OCI-LY7 (cell line): ENCODE data around the gene B3GALNT2. TPM values are rescaled to one million over a fixed set of nuclear protein-coding genes. Genes with fewer than 3 reads are reported as not detected.

ENCODE experiments used
- BruUV-seq: library from RNA; stranded (reverse); fragments of 400-500 nt; replicated peaks from 2 replicates; lab custom pipeline; 2021; lab: Mats Ljungman, UMichigan
- CTCF ChIA-PET: fragments of 300-600 bp; sonication (Branson Sonifier 250); formaldehyde crosslinking; loops from one replicate; lab custom pipeline; 2022; ENCODE audit warnings: antibody characterized with exemption; ENCODE audit not compliant: unreplicated experiment; lab: Charles Lee
- POLR2A ChIA-PET: fragments of 300-600 bp; sonication (Branson Sonifier 250); formaldehyde crosslinking; loops from one replicate; lab custom pipeline; 2022; ENCODE audit warnings: antibody characterized with exemption; lab: Charles Lee
- DNase-seq: peaks from one replicate; pipeline ENCODE4 v3.0.0-alpha.2; 2015; ENCODE audit warnings: low spot score
- H2AFZ ChIP-seq: fragments of 200-600 bp; sonication (generic), shearing (Covaris generic); 2 replicates; pipeline ENCODE4 v1.6.1; 2014; ENCODE audit warnings: mild to moderate bottlenecking, antibody characterized with exemption, low read length, moderate library complexity
- H3K27ac ChIP-seq: fragments of 200-600 bp; sonication (generic); 2 replicates; pipeline ENCODE4 v1.5.1; 2014; ENCODE audit warnings: mixed run types, low read depth, mild to moderate bottlenecking, moderate library complexity, low read length, inconsistent platforms; ENCODE audit not compliant: poor library complexity, severe bottlenecking
- H3K36me3 ChIP-seq: fragments of 200-600 bp; sonication (generic); 2 replicates; pipeline ENCODE4 v1.6.1; 2014; ENCODE audit warnings: mild to moderate bottlenecking, antibody characterized with exemption, low read length, moderate library complexity, mixed read lengths; ENCODE audit not compliant: insufficient read depth
- H3K4me1 ChIP-seq: fragments of 200-600 bp; sonication (generic); 2 replicates; pipeline ENCODE4 v1.5.1; 2014; ENCODE audit warnings: mild to moderate bottlenecking, low read length; ENCODE audit not compliant: insufficient read depth, poor library complexity, severe bottlenecking
- H3K4me2 ChIP-seq: fragments of 200-600 bp; sonication (generic); 2 replicates; pipeline ENCODE4 v1.6.1; 2014; ENCODE audit warnings: mild to moderate bottlenecking, low read length
- H3K4me3 ChIP-seq: fragments of 200-600 bp; sonication (generic); 2 replicates; pipeline ENCODE4 v1.5.1; 2014; ENCODE audit warnings: mild to moderate bottlenecking, low read depth, low read length; ENCODE audit not compliant: poor library complexity, severe bottlenecking
- H3K79me2 ChIP-seq: fragments of 200-600 bp; sonication (generic); 2 replicates; pipeline ENCODE4 v1.6.1; 2016; ENCODE audit warnings: low read depth, mild to moderate bottlenecking, low read length, moderate library complexity, mixed read lengths; ENCODE audit not compliant: insufficient read depth
- H3K9me2 ChIP-seq: fragments of 200-600 bp; sonication (generic); 2 replicates; pipeline ENCODE4 v1.6.1; 2016; ENCODE audit warnings: mild to moderate bottlenecking, low read length, mixed read lengths; ENCODE audit not compliant: insufficient read depth
- H3K9me3 ChIP-seq: fragments of 200-600 bp; sonication (generic); 2 replicates; pipeline ENCODE4 v1.6.1; 2014; ENCODE audit warnings: mild to moderate bottlenecking, mixed run types, low read length, mixed read lengths
- H4K20me1 ChIP-seq: fragments of 200-600 bp; sonication (generic); 2 replicates; pipeline ENCODE4 v1.6.1; 2014; ENCODE audit warnings: mild to moderate bottlenecking, antibody characterized with exemption, low read length, moderate library complexity, mixed read lengths; ENCODE audit not compliant: insufficient read depth
- CTCF ChIP-seq: fragments of 200-600 bp; sonication (generic); conservative IDR thresholded peaks from 2 replicates; pipeline ENCODE4 v1.5.1; 2014; ENCODE audit warnings: mild to moderate bottlenecking, antibody characterized with exemption, low read length, moderate library complexity, mixed read lengths
- EZH2phosphoT487 ChIP-seq: fragments of 200-600 bp; sonication (generic); IDR thresholded peaks from 2 replicates; pipeline ENCODE4 v1.6.1; 2018; ENCODE audit warnings: low read depth, borderline replicate concordance, mild to moderate bottlenecking, mixed run types, antibody characterized with exemption, low read length, moderate library complexity, mixed read lengths
- intact Hi-C: fragments of 100-400 bp; cut with micrococcal nuclease; formaldehyde crosslinking; loops from one replicate; pipeline ENCODE4 v1.10.0; 2022; ENCODE audit not compliant: unreplicated experiment
- total RNA-seq, 2 experiments: library from RNA; depleted of rRNA in 1 of 2; stranded (reverse); fragments of >200 nt in 1 of 2; shearing (Covaris generic) in 1 of 2; gene quantifications; 2 replicates each; pipeline ENCODE4 v1.2.3, GENCODE V29; 2014 to 2022

The B3GALNT2 gene
- total RNA-seq, 2 experiments from 2014 or later: 18.6 to 24.3 TPM

GRCh38 chr1:235495551-235495950 lies 8.7 kb downstream of the B3GALNT2 start:
- Histone ChIP-seq H3K9me2 (no peaks in the 10 kb centered on the region), H4K20me1 (peaks cover 10% of the 10 kb centered on the region; the same call in 1 of the 2 replicates), H3K36me3 (peaks cover 48% of the 10 kb centered on the region), H3K27ac (no peak overlapping the region), H2AFZ (no peak overlapping the region), H3K4me3 (no peak overlapping the region), H3K4me1 (peaks cover 8% of the 10 kb centered on the region), H3K79me2 (peaks cover 36% of the 10 kb centered on the region; the same call in 1 of the 2 replicates), H3K4me2 (no peak overlapping the region), H3K9me3 (no peaks in the 10 kb centered on the region)
- BruUV-seq: no TSS peak
- intact Hi-C loops: no loop called here
- CTCF ChIA-PET: no interaction called here
- no peak for TF ChIP-seq EZH2phosphoT487
- POLR2A ChIA-PET: interaction anchor here (1.0 to 1.8 kb wide), 3 partner anchors 9 to 47 kb away, joined by 3 to 5 read pairs (median 4); partner anchors contain the start of gene B3GALNT2
- no peak for DNase-seq

DNA sequence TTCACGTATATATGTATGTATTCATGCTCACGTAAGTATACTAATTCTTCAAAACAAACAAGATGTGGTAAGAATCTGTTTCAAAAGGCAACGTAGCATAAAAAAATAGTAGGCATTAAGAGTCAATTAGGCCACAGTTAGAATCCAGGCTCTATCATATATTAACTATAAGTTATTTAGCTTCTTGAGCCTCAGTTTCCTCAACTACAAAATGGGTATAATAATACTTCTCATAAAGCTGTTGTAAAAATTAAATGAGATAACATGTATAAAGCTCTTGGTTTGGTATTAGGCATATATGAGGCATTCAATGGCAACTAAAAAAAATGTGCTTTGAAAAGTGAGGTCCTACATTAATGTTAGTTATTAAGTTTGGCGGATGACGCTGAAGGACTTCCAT lies 9.2 kb downstream of the B3GALNT2 start:
- Histone ChIP-seq H3K4me1 (peaks cover 4% of the 10 kb centered on the region), H3K4me3 (no peak overlapping the region), H3K79me2 (peaks cover 31% of the 10 kb centered on the region; the same call in 1 of the 2 replicates), H3K9me3 (no peaks in the 10 kb centered on the region), H4K20me1 (peaks cover 8% of the 10 kb centered on the region; the same call in 1 of the 2 replicates), H3K9me2 (no peaks in the 10 kb centered on the region), H3K4me2 (no peak overlapping the region), H3K27ac (no peak overlapping the region), H2AFZ (no peak overlapping the region), H3K36me3 (peaks cover 48% of the 10 kb centered on the region)
- CTCF ChIA-PET: no interaction called here
- POLR2A ChIA-PET: interaction anchor here (0.5 to 1.8 kb wide), 3 partner anchors 10 to 124 kb away, joined by 3 to 5 read pairs (median 5); partner anchors contain the start of gene B3GALNT2
- TF ChIP-seq CTCF (no peak), EZH2phosphoT487 (no peak)
- intact Hi-C loops: no loop called here
- no TSS peak for BruUV-seq
- DNase-seq: no peak

GRCh38 chr1:235494531-235494930 lies 9.7 kb downstream of the B3GALNT2 start:
- Histone ChIP-seq H3K4me3 (no peak overlapping the region), H3K4me1 (peaks cover 4% of the 10 kb centered on the region), H2AFZ (no peak overlapping the region), H3K9me2 (no peaks in the 10 kb centered on the region), H3K27ac (no peak overlapping the region), H3K9me3 (no peaks in the 10 kb centered on the region), H3K79me2 (peaks cover 27% of the 10 kb centered on the region; the same call in 1 of the 2 replicates), H3K36me3 (peaks cover 48% of the 10 kb centered on the region), H3K4me2 (no peak overlapping the region), H4K20me1 (peaks cover 8% of the 10 kb centered on the region; the same call in 1 of the 2 replicates)
- BruUV-seq: no TSS peak
- POLR2A ChIA-PET: interaction anchor here (0.5 to 1.8 kb wide), 3 partner anchors 10 to 124 kb away, joined by 3 to 5 read pairs (median 5); partner anchors contain the start of gene B3GALNT2
- CTCF ChIA-PET: no interaction called here
- no peak for DNase-seq
- TF ChIP-seq EZH2phosphoT487 (no peak), CTCF (no peak)
- intact Hi-C loops: no loop called here
